HG02571 (cell line): Measurements from ENCODE around the gene PPCDC.
A peak's percentile ranks its signal among the peaks of the same experiment; 100 is the strongest.

Experiments used
- ATAC-seq: cut with Tn5 transposase; IDR thresholded peaks from one replicate; pipeline ENCODE4 v1.9.1; 2021; ENCODE audit warnings: mild to moderate bottlenecking, moderate library complexity; ENCODE audit not compliant: unreplicated experiment

Gene PPCDC, protein sequence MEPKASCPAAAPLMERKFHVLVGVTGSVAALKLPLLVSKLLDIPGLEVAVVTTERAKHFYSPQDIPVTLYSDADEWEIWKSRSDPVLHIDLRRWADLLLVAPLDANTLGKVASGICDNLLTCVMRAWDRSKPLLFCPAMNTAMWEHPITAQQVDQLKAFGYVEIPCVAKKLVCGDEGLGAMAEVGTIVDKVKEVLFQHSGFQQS

DNA sequence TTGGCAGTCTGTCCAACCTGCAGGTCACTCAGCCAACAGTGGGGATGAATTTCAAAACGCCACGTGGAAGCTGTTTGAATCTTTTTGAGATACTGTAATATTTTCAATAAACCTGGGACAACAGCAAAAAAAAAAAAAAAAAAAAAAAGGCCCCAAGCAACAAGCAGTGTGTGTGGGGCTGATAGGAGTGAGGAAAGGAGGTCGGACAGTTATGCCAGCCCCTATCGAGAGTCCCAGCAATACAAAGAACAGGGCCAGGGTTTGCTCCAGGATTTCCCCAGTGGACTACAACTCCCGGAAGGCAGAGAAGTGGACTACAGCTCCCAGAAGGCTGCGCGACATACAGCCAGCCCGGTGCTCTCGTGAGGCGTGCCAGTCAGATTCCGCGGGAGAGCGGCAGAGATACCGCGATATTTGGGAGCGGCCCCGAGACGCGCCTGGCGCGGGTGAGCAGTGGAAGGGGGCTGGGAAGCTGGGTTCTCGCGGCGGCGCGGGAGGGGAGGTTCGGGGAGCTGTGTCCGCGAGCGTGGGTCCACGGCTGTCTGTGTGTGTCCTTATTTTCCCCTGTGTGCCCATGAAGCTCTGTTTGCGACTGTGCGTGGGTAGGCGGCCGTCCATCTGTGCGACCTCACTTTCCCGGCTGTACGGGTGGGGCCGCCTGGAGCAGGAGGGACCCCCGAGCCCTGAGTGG lies at the start of gene PPCDC:
PPCDC (plus strand) TSS at position 410 of the 691 bp plus-strand sequence. CDS start 4,729 bp downstream, outside the sequence.
- peak; percentile 91 for ATAC-seq

DNA sequence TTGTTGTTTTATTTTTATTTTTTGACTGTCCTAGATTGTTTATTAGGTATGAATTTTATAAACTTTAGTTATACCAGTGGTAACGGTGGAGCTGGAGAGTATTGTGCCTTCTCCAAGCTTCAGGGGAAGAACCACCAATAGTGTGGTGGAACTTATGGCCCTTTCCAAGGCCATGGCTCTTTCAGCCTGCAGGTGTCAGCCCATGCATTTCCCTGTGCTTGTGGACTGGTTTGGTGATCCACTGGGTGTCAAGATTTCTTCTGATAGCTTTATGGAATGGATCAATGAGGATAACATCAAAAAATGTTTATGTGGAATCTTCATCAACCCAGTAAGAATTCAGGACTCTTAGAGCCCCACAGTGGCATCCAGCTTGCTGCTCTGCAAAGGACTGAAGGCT lies 47.2 kb upstream of the PPCDC start:
- no peak for ATAC-seq

DNA sequence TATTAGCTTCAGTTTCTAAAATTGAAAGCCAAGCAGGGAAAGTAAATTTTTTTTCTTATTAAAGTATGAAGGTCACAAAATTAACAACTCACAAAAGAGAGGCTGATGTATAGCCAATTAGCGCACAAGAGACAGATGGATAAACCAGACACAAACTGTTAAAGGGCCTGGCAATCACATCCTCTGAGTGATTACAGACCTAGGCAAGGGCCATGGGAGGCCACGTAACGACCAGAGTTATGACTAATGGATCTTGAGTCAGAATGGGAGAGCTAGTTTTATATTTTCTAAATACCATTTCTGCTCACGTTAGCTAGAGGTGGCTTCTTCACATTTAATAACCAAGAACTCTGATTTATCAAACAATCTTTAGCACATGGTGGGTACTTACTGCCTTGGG lies 45.8 kb upstream of the PPCDC start:
- no peak for ATAC-seq

DNA sequence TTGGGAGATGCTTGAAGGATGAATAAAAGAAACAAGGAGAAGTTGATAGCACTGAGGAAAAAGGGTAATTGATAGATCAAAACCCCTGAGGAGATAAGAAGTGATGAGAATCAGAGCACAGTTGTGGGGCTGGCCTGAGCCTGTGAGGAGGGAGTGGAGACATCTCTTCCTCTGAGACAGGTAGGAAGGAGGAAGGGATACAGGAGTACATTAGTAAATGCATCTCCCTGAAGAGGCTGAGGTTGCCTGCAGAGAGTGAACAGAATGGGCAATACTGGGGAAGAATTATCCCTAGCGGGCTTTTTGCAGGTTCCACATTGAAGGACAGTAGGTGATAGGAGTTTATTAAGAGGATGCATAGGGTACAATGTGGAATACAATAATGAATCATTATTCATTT lies 45.3 kb upstream of the PPCDC start:
- no peak for ATAC-seq

DNA sequence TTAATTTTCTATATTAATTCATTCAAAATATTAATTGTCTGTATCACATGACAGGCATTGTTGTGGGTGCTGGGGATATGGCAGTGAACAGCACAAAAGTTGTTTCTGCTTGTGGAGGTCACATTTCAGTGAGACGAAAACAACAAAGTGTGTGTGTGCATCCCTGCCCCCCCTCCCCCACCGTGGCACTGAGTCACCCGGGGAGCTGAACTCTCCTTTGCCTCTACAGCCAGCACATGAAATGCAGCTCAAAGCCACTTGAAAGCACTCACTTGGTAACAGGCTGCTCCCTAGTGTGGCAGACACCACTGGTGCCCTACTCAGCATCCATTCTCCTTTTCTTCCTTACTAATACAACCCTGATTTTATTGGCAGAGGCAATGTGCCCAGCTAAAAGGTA lies 44.9 kb upstream of the PPCDC start:
- ATAC-seq, result no peak

DNA sequence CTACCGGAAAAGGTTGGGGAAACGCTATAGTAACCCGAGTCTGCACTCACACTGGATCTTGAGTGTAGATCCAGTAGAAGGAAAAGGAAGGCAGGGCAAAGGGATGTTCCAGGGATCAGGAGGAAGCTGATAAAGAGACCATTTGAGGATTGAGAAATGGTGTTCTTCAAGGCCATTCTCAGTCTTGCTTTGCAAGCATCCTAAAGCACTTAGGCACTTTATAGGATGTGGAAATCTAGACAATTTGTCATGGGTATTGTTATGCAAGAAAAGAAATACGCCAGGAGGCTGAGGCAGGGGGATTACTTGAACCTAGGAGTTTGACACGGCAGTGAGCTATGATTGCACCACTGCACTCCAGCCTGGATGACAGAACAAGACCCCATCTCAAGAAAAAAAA lies 41.2 kb upstream of the PPCDC start:
- no peak for ATAC-seq

DNA sequence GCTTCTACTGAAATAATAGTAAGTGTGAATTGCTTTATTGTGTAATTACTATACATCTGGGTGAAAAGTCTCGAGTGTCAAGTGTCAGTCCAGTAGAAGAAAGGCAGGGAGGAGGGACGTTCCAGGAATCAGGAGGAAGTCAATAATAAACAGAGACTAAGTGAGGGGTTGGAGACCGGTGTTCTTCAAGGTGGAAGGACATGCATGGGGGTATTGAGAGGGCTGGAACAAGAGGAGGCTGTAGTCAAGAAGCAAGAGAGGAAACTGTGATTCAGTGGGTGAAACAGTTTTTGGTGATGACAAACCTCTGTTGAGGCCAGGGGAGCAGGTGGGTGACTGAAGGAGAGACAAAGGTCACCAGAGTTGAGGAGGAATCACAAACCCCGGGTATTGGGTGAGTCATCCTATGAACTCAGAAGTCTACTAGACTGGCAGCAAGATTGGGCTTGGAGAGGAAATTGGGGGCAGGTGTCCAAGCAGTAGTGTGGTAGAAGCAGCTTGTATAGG lies 39.6 kb upstream of the PPCDC start:
- no peak for ATAC-seq

DNA sequence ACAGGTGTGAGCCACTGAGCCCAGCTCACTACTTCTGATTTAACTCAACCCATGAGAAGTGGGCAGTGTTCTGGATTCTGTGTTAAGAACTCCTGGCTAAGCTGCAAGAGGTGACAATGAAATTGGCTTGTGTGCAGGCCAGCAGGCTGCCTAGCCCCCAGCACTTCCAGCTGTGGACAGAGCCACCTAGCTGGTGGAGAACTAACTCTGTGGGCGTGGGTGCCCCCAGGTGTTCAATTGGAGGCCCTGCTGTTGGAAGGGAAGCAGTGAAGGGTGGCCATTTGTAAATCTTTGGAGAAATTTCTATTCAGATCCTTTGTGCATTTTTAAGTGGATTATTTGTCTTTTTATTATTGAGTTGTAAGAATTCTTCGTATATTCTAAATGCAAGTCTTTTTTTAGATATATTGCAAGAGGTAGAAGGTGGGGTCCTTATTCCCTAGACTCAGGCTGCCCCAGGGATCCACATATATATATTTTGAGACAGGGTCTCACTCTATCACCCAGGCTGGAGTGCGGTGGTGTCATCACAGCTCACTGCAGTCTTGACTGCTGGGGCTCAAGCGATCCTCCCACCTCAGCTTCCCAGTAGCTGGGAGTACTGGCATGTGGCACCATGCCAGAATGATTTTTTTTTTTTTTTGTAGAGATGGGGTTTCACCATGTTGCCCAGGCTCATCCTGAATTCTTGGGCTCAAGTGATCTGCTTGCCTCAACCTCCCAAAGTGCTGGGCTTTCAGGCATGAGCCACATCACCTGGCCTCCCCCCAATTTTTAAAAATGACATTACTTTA lies 35.2 kb upstream of the PPCDC start:
- ATAC-seq, result no peak

DNA sequence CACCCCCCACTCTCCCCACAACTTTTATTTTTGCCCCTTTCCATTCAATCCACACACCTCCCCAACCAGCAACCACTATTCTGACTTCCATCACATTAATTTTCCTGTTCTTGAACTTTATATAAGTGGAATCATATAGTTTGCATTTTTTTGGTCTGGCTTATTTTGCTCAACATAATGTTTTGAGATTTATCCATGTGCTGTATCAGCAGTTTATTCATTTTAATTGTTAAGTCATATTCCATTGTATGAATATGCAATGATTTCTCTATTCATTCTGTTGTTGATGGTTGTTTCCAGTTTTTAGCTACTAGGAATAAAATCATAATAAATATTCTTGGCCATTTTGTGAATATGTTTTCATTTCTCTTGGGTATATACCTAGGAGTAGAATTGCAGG lies 33.9 kb upstream of the PPCDC start:
- ATAC-seq, result no peak

DNA sequence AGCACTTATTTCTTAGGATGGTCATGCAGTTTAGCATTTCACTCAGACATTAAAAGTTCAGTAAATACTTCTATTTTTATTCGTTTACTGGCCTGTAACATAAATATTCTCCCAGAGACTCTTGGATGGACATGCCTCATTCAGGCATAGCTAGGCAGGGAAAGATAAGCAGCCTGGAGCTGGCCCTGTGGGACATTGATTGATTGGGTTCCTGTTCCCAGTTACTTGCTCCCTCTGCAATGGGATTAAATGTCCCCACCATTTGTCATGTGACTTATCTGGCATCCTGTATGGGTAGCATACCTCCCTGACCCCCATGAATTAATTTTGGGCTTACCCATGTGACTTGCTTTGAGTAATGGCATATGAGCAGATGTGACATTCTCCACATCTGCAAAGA lies 30.8 kb upstream of the PPCDC start:
- ATAC-seq, result no peak

DNA sequence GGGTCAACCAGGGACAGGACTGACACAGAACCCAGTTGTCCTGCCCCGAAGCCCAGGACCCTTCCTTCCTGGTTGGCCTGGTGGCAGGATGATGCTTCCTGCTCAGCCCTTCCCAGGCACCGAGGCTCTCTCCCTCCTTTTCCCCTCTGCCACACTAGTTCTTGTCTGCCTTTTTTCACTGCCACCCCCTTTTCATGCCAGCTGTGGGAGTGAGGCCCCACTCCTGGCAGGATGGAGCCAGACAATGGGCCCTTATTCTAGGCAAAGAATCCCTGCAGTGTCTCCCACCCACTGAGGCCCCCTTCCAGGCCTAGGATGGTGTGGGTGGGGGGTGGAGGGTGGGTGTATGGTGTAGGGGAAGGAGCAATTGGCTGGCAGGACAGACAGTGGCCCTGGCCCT lies 29.2 kb upstream of the PPCDC start:
- ATAC-seq, result no peak

DNA sequence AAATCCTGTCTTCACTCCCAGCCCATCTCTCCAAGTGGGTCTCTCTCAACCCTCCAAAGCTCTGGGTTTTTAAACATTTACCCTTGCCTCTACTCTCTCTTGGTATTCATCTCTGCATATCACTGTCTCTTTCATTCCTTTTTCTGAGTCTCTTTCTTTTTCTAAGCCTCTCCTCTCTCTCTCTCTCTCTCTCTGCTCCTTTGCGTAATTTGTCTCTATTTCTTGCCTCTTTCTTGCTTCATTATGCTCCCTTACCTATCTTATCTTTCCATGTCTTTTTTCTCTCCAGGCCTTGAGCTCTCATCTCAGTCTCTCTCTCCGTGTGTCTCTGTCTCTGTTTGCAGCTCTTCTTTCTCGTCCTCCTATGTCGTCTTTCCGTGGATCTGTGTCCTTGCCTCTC lies 28.7 kb upstream of the PPCDC start:
- no peak for ATAC-seq

DNA sequence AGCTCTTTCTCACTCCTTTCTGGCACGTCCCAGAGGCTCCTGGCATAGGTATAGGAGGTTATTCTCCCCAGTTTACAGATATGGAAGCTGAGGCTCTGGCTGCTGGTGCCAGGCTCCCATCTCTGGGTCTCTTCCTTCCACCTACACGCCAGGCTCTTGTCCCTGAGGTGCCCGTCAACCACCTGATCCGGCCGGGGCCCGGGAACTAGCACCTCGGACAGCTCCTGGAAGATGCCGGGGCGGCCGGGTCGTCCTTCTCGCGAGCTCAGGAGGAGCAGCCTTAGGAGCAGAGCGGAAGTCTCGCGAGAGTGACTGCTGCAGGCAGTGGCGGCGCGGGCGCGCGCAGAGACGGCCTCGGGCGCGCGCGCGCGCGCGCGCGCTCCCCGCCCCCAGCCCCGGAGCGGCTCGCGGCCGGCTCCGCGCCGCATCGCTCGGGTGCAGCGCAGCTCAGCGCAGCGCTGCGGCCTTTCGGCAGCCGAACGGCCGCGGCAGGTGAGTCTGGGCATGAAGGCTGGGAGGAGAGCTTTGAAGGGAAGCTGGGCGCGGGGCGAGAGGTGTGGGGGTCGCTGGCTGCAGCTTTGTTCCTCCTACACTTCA lies 28.1 kb upstream of the PPCDC start, which contains the start of gene SCAMP5:
SCAMP5 (plus strand) TSS at position 382 of the 597 bp plus-strand sequence. CDS start 16,277 bp downstream, outside the sequence.
- no peak for ATAC-seq

DNA sequence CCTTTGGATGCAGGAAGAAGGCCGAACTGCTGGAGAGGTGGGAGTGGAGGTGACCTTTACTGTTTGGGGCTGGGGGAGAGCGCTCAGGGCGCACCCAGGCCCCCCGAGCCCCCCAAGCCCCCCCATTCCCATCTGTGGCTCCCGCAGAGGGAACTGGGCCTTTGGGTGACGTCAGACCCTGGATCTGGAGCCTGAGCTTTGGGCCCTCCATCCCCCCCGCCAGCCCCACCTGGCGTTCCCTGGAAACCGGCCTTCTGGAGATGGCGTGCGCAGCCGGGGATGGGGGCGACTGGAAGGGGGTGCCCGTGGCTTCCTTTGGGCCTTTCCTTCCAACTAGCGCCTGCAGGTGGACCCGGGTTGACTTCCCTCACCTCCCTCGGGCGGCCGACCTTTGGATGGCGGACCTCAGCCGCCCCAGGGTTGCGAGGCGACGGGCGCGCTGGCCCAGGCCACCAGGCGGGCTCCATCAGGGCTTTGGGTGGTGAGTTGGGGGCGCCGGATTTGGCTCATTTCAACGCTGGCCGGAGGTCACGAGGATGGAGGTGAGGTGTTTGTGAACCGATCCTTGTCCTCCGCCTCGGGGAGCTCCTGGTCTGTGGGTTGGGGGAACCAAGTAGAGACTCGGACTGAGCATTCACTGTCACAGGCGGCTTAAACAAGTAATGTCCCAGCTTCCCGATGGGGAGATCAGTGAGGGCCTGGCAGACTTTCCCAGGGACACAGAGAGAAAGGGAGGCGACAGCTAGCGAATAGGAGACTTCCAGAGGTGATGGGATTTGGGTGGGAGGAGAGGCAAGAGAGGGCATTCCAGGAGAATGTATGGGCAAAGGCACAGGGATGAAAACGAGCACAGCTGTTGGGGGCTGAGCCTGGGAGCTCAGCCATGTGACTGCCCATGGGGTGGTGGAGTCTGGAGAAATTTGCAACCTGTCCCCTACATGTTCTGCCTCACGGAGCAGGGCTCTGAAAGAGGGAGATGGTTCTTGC lies 27.3 kb upstream of the PPCDC start:
- ATAC-seq, result no peak

DNA sequence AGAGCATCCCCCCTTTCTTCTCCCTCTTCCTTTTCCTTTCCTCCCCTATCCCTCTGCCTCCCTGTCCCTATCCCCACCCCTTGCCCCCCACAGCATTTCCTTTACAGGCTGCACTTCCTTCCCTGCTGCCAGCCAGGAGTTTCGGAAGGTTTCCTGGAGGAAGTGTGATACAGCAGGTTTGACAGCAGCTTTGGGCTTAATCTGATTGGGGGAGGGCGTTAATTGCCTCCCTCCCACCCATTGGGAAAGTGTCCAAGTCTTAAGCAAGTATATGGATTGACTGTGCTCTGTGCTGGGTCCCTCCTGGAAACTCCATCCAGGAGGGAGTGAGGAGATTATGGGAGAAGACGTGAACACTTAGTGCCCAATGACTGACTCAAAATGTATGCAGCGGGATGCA lies 26.2 kb upstream of the PPCDC start:
- no peak for ATAC-seq

DNA sequence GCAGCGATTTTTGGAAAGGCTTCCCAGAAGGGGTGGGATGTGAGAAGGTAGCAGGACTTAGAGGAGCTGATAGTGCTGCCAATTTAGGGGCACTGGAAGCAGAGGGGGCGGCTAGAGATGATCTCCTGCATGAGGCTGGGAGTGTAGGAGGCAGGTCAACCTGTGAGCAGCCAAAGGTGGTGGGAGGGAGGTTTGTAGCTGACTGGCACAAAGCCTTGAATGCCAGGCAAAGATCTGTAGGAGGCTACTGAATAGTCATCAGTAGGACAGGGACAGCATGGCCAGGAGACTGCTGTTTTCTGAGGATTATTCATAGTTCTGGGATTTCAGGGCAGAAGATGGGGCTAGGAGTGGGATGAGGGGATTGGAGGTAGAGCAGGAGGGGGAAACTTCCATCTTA lies 25.8 kb upstream of the PPCDC start:
- no peak for ATAC-seq

DNA sequence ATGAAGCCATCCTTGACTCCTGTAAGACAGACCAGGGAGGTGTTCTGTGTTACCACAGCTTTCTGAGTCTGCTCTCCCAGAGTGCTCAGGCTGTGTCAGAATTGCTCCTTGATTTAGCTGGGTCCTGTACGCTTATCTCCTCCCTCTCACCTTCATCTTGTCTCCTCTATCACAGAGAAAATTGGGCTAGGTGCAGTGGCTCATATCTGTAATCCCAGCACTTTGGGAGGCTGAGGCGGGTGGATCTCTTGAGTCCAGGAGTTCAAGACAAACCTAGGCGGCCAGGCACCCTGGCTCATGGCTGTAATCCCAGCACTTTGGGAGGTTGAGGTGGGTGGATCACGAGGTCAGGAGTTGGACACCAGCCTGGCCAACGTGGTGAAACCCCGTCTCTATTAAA lies 22.1 kb upstream of the PPCDC start:
- no peak for ATAC-seq

DNA sequence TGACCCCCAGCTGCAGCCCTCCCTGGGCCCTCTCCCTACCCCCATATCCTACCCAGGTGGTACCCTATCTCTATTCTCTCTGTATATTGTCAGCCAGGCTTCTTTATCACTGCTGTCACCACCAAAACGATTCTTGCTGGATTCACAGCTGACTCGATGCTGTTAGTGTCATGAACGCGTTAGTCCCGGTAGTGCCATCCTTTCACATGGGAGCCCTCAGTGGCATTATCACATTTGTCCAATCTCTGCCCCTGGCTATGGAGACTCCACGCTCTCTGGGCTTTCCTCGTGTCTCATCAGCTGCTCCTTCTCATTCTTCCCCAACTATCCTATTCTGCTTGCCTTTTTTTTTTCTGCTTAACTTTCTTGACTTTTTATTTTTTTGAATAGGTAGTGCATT lies 21.0 kb upstream of the PPCDC start:
- no peak for ATAC-seq

DNA sequence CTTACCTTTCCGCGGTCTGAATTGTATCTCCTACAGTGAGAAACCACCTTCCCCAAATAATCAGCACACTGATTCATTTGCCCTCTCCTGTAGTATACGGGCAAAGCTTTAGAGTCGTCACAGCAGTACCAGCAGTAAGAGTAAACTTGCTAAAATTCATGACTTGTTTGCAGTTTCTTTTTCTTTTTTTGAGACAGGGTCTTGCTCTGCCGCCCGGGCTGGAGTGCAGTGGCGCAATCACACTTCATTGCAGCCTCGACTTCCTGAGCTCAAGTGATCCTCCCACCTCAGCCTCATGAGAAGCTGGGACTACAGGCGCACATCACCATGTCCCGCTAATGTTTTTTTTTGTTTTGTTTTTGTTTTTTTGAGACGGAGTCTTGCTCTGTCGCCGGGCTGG lies 16.2 kb upstream of the PPCDC start:
- no peak for ATAC-seq

DNA sequence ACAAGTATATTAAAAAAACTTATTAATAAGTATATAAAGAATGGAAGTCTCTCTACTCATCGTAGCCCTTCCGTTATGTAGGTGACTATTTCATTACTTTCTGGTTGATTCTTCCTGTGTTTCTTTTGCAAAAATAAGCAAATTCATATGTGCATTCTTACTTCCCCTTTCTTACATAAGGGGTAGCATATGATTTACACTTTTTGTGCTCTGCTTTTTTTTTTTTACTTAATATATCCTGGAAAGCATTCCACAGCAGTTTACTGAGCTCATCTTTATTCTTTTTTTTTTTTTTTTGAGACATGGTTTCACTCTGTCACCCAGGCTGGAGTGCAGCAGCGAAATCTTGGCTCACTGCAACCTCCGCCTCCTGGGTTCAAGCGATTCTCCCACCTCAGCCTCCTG lies 15.2 kb upstream of the PPCDC start:
- ATAC-seq, result no peak
